Right forelimb (tissue), 1 donor: ENCODE data around the gene MAP4K1.
"Not testable (repeated sequence)": the region's sequence is repeated elsewhere in the genome, so short reads cannot be mapped to it uniquely, and the experiment has no call there.

Experiments
- DNase-seq: peaks from one replicate; pipeline ENCODE4 v3.0.0-alpha.2; 2018

Gene MAP4K1

DNA sequence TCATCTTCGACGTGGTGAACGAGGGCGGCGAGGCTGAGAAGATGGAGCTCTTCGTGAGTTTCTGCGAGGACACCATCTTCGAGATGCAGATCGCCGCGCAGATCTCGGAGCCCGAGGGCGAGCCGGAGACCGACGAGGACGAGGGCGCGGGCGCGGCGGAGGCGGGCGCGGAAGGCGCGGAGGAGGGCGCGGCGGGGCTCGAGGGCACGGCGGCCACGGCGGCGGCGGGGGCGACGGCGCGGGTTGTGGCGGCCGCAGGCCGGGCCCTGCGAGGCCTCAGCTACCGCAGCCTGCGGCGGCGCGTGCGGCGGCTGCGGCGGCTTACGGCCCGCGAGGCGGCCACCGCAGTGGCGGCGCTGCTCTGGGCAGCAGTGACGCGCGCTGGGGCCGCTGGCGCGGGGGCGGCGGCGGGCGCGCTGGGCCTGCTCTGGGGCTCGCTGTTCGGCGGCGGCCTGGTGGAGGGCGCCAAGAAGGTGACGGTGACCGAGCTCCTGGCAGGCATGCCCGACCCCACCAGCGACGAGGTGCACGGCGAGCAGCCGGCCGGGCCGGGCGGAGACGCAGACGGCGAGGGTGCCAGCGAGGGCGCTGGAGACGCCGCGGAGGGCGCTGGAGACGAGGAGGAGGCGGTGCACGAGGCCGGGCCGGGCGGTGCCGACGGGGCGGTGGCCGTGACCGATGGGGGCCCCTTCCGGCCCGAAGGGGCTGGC, 52.6 kb downstream of the MAP4K1 start:
- no peak for DNase-seq

DNA sequence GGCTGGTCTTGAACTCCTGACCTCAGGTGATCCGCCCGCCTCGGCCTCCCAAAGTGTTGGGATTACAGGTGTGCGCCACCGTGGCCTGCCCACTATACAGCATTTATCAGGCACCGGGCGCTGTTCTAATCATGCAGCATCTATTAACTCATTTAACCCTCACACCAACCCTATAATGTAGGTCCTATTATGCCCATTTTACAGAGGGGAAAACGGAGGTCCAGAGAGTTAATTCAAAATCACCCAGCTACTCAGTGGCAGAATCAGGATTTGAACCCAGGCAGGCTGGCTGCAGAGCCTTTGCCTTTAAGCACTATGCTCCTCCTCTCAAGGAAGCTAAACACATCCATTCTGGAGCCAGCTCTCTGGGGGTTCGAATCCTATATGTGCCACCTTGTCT, 54.3 kb downstream of the MAP4K1 start:
- no peak for DNase-seq

DNA sequence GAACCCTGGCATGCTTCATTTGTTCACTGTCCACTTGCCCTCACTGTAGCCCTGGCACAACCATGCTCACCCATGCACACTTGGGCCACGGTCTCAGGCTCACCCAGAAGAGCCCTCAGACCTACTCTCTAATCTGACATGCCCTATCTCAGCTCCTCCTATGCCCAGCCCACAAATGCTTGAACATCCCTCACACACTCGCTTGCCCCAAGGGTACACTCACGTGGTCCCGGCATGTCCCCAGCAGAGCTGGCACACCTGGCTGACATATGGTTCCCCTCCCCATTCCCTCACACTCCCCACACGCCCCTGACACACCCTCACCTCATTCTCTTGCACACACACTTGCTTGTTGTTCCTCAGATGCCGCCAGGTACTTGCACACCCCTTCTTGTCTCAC, 55.7 kb downstream of the MAP4K1 start:
- DNase-seq, result no peak

DNA sequence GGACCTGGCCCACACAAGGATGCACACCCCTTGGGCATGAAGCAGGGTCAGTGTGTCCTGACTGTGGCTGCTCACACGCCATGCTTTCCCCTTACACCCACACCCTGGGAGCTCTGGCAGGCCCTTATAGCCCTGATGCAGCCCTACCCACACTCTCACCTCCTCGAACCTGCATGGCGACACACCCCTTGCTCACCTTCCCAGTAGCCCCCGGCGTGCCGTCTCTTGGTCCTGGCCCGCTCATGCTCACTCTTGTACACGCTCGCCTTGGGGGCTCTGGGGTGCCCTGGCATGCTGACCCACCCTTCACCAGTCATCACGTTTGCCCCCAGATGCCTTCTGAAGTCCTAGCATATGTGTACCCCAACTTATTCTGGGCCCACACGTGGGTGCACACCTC, 56.1 kb downstream of the MAP4K1 start:
- DNase-seq, result no peak

DNA sequence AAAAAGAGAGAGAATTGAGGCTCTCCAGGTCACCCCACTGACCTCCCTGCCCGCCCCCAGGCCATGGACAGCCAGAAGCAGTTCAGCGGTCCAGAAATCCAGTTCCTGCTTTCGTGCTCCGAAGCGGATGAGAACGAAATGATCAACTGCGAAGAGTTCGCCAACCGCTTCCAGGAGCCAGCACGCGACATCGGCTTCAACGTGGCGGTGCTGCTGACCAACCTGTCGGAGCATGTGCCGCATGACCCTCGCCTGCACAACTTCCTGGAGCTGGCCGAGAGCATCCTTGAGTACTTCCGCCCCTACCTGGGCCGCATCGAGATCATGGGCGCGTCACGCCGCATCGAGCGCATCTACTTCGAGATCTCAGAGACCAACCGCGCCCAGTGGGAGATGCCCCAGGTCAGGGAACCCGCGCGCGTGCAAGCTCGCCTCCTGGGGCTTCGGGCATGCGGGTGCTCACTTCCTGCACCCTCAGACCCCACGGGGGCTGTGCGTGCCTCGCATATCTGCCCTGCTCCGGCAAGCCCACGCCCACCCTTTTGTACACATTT, 56.6 kb downstream of the MAP4K1 start:
- DNase-seq, result no peak

DNA sequence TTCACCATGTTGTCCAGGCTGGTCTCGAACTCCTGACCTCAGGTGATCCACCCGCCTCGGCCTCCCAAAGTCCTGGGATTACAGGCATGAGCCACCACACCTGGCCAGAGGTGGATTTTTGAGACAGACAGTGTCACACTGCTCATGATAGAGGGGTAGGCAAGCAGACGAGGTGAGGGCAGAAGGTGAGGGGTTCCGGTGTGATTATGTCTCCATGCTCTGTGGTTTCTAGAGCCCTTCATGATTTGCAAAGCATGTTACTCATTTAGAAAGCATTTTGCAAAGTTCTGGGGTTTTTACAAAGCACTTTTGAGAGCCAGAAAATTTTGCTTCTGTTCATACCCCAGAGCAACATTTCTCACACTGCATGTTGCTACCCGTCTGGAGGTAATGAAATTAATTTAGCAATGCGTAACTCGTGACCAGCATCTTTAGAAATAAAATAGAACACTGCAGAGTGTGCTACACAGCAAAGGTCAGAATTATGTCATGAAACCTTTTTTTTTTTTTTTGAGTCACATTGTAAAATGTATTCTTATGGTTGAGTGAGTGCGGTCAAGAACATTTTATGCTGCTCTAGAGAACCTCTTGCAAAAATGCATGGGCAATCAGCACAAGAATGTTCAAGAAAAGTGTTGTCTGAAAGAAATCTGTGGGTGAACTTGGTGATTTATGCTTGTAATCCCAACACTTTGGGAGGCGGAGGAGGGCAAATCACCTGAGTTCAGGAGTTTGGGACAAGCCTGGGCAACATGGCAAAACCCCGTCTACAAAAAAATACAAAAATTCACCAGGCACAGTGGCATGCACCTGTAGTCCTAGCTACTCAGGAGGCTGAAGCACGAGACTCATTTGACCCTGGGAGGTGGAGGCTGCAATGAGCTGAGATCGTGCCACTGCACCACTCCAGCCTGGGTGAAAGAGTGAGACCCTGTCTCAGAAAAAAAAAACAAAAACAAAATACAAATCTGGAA, 58.0 kb downstream of the MAP4K1 start:
- DNase-seq, result no peak

DNA sequence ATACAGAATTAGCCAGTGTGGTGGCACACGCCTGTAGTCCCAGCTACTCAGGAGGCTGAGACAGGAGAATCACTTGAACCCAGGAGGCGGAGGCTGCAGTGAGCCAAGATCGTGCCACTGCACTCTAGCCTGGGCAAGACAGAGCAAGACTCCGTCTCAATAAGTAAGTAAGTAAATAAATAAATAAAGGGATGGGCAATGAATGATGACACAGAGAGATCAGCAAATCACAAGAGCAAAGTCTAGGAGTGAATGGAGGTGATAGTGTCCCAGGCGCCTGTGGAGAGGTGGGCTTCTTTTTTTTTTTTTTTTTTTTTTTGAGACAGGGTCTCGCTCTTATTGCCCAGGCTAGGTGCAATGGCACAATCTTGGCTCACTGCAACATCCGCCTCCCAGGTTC, 58.8 kb downstream of the MAP4K1 start:
- DNase-seq, result not testable (repeated sequence)

DNA sequence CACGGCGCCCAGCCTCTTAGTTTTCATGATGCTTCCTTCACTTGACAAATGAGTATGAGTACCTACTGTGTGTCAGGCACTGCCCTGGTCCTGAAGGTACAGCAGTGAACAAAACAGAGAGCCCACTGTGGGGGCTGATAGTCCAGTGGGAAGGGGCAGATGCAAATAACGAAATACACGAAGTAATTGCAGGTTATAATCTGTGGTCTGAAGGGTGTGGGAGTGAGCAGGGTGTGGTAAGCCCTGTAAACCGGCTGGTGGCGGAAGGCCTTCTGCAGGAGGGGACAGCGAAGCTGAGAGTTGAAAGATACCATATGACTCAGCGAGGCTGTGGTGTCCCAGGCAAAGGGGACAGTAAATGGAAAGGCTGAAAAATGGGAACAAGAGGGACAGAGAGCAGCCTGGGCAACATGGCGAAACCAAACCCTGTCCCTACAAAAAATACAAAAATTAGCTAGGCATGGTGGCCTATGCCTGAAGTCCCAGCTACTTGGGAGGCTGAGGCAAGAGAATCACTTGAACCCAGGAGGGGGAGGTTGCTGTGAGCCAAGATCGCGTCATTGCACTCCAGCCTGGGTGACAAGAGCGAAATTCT, 60.5 kb downstream of the MAP4K1 start:
- no peak for DNase-seq

DNA sequence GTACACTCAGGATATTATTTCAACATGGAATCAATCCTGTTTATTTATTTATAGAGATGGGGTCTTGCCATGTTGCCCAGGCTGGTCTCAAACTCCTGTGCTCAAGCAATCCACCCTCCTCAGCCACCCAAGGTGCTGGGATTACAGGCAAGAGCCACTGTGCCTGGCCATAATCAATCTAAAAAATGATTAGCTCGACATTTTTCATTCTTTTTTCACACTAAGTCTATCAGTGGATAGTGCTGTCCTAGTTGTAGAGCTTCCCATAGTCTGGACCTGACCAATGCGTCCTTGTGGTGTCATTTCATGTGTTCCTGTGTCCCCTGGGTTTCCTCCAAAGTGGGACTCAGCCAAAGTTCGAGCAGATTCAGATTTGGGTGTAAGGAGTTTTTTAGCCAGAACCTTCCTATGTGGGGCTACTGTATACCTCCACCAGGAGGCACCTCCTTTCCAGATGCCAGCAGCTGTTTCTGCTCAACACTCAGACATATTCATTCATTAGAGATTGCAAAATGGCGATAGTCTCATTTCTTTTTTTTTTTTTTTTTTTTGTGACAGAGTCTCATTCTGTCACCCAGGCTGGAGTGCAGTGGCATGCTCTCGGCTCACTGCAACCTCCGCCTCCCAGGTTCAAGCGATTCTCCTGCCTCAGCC, 61.1 kb downstream of the MAP4K1 start:
- DNase-seq, result no peak

DNA sequence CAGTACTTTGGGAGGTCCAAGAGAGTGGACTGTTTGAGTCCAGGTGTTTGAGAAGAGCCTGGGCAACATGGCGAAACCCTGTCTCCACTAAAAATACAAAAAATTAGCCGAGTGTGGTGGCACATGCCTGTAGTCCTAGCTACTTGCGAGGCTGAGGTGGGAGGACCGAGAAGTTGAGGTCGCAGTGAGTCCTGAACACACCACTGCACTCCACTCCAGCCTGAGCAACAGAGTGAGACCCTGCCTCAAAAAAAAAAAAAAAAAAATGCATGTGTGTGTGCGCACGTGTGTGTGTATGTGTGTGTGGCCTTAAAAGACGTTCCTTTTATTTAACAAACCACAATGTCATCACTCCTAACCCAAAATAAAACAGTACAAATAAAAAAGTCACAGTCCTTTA, 62.6 kb downstream of the MAP4K1 start:
- no peak for DNase-seq

DNA sequence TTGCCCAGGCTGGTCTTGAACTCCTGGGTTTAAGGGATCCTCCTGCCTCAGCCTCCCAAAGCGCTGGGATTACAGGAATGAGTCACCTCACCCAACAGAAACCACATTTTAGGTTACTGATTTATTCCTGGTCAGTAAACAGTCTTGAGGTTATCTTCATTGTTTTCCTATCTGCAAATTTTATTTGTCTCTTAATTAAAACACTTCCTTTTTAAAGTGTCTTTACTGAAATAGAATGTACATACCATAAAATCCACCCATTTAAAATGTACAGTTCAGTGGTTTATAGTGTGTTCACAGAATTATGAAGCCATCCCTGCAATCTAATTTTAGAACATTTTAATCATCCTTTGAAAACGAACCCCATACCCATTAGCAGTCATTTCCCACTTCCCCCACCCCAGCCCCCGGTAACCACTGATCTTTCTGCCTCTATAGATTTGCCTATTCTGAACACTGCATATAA, 63.0 kb downstream of the MAP4K1 start:
- no peak for DNase-seq

DNA sequence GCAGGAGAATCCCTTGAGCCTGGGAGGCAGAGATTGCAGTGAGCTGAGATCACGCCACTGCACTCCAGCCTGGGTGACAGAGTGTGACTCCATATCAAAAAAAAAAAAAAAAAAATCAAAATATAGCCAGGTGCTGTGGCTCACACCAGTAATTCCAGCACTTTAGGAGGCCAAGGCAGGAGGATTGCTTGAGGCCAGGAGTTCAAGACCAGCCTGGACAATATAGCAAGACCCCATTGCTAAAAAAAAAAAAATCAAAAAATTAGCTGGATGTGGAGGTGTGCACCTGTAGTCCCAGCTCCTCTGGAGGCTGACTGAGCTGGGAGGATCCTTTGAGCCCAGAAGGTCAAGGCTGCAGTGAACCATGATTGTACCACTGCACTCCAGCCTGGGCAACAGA, 64.5 kb downstream of the MAP4K1 start:
- DNase-seq, result not testable (repeated sequence)

DNA sequence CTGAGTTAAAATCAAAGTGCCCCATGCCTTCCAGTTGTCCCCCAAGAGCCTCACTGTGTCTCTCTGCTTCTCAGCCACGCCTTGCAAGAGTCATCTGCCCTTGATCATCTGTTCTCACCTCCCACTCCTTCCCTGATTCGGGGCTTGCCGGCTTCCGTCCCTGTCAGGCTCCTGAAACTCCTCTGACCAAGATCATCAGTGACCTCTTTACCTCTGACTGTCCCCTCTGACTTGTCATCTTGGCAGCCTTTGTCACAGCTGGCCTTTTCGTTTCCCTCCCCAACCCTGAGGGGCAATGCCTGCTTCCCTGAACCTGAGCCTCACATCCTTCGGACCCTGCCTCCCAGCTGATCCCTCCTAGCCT, 66.3 kb downstream of the MAP4K1 start:
- DNase-seq, result no peak

DNA sequence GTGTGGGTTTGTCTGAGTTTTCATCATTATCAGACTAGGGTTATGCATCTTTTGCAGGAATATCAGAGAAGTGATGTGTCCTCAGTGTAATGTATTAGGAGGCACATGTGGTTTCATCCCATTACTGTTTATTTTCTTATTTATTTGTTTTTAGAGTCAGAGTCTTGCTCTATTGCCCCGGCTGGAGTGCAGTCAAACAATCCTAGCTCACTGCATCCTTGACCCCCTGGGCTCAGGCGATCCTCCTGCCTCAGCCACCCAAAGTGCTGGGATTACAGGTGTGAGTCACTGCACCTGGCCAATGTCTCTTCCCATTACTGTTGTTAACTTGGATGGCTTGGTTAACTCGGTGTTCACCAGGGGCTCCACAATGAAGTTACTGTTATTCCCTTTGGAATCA, 67.4 kb downstream of the MAP4K1 start:
- no peak for DNase-seq

DNA sequence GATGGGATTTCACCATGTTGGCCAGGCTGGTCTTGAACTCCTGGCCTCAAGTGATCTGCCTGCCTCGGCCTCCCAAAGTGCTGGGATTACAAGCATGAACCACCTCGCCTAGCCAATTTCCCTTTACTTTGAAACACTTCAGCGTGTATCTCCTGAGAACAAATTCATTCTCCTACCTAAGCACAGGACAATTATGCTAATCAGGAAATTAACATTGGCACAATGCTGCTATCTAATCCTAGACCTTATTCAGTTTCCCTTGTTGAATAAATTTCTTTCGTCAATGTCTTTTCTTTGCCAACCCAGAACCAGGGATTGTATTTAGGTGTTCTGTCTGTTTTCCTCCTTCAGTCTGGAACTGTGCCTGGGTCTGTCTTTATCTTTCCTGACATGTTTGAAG, 67.8 kb downstream of the MAP4K1 start:
- no peak for DNase-seq

DNA sequence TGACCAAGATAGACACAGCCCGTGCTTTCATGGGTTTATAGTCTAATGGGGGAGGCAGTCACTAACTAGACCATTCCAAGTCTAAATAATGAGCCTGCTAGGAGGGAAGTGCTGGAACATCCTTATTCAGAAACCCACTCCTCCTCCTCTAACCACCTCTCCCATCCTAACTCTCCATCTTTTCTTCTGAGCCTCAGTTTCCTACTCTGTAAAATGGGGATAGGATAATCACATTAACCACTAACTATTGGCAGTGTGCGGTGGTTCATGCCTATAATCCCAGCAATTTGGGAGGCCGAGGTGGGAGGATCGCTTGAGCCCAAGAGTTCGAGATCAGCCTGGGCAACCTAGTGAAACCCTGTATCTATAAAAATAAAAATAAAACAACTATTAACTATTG, 68.7 kb downstream of the MAP4K1 start:
- DNase-seq, result no peak

DNA sequence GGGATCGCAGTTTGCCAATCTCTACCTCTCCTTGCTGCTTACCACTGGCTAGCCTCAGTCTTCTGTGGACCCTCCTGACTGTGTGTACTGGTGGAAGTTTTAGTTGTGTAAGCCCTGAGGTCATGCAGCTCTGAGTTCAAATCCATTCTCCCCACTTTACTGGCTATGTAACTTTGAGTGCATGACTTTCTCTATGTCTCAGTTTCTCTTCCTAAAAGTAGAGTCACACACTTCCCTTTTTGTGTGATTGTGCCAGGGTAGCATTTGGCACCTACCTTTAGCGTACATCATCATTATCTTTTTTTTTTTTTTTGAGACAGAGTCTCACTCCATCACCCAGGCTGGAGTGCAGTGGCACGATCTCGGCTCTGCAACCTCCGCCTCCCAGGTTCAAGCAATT, 70.3 kb downstream of the MAP4K1 start:
- no peak for DNase-seq

DNA sequence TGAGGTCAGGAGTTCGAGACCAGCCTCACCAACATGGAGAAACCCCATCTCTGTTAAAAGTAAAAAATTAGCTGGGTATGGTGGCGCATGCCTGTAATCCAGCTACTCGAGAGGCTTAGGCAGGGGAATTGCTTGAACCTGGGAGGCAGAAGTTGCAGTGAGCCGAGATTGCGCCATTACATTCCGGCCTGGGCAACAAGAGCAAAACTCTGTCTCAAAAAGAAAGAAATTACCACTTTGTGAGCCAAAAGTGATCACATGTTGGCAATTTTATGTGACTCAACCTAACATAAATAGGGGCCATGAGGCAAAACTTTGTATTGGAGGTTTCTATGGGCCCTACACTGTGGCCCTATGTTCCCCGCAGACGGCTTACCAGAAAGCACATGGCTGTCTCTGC, 72.2 kb downstream of the MAP4K1 start:
- no peak for DNase-seq

DNA sequence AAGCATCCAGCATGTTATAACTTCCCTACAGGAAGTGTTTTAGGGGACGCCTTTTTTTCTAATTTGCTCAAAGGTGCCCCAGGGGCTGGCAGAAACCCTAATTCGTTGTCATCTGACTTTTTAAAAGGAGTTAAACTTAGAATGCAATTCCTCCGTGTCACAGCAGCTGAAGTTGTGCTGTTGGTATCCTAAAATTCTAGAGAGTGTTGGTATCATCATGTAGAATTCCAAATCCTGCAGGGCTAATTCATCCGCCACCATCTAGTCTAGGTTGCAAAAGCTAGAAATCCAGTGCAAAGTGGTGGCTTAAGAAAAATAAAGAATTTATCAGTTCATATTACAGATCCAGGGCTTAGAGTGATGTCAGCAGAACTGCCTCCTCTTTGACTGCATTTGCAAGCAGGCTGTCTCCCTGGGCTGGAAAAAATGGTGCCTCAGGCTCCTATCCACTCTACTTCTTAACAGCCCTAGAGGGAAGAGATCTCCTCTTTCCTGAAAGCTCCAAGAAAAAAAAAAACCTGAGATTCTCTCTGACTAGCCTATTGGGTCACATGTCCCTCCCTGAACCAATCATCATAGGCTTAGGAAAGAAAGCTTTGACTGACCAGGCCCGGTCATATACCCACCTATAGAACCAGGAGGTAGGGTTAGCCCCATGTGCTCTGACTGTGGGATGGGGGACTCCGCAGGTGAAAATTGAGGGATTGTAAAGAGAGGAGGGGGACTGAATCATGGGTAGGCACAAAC, 73.0 kb downstream of the MAP4K1 start:
- DNase-seq, result no peak

DNA sequence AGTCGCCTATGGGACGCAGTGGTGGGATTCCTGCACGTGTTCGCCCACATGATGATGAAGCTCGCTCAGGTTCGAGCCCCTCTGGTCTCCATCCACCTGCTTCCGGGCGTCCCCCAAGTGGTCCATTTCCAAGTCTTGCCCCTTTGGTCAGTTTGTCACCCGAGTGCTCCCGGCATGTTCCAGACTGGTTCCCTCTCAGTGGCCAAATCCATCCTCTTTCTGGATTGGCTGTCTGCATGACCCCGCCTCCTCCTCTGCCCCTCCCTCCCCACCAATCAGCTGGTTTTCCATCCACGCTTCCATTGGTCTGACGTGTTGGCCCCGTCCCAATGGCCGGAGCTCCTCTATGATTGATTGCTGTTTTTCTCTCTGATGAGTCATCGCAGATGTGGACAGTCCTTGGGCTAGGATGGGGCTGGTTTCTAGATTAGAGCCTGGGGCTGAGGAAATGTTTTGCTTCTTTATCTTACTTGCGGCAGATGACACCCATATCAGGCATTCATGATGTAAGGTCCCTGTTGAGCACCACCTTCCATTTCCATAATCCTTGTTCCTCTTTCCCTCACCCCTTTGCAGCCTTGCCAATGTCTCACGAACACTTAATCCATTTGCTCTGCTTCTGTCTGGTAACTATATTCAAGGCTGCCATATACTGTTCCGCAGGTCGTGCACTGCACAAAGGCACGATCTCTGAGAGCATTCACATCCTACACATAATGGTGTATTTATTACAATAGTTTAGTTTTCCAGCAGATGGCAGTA, 73.8 kb downstream of the MAP4K1 start:
- DNase-seq, result no peak

DNA sequence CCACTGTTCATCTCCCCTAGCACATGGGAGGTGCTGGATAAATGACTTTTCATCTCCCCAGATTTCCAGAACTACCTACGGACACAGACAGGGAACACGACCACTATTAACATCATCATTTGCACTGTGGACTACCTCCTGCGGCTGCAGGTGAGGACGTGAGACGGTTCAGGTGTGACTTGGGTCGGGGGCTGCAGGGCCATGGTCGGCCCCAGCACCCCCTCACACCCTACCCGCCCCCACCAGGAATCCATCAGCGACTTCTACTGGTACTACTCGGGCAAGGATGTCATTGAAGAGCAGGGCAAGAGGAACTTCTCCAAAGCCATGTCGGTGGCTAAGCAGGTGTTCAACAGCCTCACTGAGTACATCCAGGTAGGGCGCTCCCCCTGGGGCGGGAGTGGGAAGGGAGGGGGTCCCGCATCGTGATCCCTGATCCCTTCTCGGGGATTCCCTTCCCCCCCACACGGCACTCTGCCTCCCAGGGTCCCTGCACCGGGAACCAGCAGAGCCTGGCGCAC, 74.4 kb downstream of the MAP4K1 start:
- no peak for DNase-seq
